Stimulated activated naive CD8-positive, alpha-beta T cell treated with anti-CD3 and anti-CD28 coated beads, Interleukin-15, amount 100 ng/mL, for 72 hours (primary cell): Measurements from ENCODE around the gene CENPC.

Source experiments
- ATAC-seq: fragments of 150-1000 bp; cut with Tn5 transposase; 2 replicates; pipeline ENCODE4 v1.10.0; 2021; ENCODE audit warnings: mild to moderate bottlenecking, moderate library complexity
- DNase-seq, 2 donors: peaks; one replicate each; pipeline ENCODE4 v3.0.0; 2021 to 2022
- H3K27ac Mint-ChIP-seq, 2 donors: one replicate each; pipeline ENCODE4 v1.8.0; 2022; ENCODE audit warnings: mild to moderate bottlenecking in 2 of 2, mixed read lengths in 2 of 2, moderate library complexity in 2 of 2
- H3K27me3 Mint-ChIP-seq: one replicate; pipeline ENCODE4 v1.8.0; 2022; ENCODE audit warnings: mixed read lengths
- H3K4me1 Mint-ChIP-seq: one replicate; pipeline ENCODE4 v1.8.0; 2022; ENCODE audit warnings: mild to moderate bottlenecking, mixed read lengths
- H3K4me3 Mint-ChIP-seq, 2 donors: one replicate each; pipeline ENCODE4 v1.8.0; 2022; ENCODE audit warnings: mild to moderate bottlenecking in 2 of 2, mixed read lengths in 2 of 2, moderate library complexity in 1 of 2
- H3K9me3 Mint-ChIP-seq, 2 donors: one replicate each; pipeline ENCODE4 v1.8.0; 2022; ENCODE audit warnings: mixed read lengths in 2 of 2

Gene CENPC, protein sequence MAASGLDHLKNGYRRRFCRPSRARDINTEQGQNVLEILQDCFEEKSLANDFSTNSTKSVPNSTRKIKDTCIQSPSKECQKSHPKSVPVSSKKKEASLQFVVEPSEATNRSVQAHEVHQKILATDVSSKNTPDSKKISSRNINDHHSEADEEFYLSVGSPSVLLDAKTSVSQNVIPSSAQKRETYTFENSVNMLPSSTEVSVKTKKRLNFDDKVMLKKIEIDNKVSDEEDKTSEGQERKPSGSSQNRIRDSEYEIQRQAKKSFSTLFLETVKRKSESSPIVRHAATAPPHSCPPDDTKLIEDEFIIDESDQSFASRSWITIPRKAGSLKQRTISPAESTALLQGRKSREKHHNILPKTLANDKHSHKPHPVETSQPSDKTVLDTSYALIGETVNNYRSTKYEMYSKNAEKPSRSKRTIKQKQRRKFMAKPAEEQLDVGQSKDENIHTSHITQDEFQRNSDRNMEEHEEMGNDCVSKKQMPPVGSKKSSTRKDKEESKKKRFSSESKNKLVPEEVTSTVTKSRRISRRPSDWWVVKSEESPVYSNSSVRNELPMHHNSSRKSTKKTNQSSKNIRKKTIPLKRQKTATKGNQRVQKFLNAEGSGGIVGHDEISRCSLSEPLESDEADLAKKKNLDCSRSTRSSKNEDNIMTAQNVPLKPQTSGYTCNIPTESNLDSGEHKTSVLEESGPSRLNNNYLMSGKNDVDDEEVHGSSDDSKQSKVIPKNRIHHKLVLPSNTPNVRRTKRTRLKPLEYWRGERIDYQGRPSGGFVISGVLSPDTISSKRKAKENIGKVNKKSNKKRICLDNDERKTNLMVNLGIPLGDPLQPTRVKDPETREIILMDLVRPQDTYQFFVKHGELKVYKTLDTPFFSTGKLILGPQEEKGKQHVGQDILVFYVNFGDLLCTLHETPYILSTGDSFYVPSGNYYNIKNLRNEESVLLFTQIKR

DNA sequence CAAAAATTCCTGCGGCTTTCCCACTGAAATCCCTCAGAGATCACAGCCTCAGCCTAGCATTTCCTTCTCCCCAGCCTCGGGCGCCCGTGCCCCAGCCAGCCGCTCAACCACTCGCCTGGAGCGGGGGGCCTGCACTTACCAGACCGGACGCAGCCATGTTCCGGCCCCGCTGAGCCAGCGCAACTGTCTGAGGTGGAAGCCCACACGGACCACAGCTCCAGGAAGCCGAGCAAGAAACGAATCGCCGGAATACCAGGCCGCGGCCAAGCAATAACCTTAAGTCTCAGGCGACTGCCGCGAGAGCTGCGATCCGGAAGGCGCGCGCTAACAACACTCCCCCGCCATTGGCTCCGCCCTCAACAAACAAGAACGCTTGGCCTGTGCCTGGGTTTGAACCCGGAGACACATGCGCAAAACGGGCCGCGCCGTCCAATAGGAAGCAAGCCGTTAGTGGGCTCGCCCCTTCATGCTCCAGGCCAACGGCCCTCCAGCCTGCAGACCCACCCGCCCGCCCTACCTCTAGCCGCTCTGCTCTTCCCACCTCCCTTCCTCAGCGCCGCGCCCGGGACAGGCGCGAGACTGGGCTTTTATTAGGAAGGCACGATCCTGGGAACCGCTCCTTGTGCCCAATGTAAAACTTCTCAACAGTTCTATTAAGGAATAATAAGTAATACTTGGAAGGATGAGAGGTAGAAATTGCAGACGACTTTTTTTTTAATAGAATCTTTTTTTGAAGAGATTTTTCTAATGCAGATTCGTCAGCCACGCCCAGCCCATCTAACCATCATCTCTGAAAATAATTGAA, at the start of gene CENPC:
Gene CENPC, minus strand, starts transcription at position 305 of the 805 bp plus-strand sequence. Its CDS starts 148 bp downstream, at position 157.
- H3K27ac Mint-ChIP-seq = peak within 1 kb of the TSS; percentile 99 to 100
- H3K9me3 Mint-ChIP-seq = no peaks in the 10 kb centered on the region
- peaks cover 36% of the 10 kb centered on the region for H3K4me1 Mint-ChIP-seq
- H3K27me3 Mint-ChIP-seq = no peaks in the 10 kb centered on the region
- ATAC-seq = peak; percentile 97
- DNase-seq = peak; percentile 90 to 95
- H3K4me3 Mint-ChIP-seq = peak within 1 kb of the TSS; percentile 99

DNA sequence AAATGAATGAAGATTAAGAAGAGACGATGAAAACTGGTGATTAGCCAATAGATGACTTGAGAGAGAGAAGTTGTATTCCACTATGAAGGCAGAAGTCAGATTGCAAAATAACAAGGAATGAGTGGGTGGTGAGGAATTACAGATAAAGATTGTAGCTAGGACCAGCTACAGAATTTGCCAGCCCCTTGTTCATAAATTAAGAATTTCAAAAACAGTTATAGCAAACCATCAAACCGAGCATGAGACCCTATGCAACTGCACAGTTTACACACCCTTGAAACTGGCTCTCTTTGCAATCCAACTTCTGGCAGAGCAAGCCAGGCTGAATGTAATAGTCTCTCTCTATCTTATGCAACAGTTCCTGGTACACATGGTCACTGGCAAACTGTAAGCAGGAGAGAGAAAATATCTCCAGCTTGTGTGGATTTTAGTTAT, 48.5 kb upstream of the CENPC start:
- Mint-ChIP-seq H3K9me3 (peaks cover 4 to 19% of the 10 kb centered on the region in 2 donors), H3K4me1 (no peaks in the 10 kb centered on the region), H3K27ac (no peak overlapping the region), H3K4me3 (no peak overlapping the region), H3K27me3 (no peaks in the 10 kb centered on the region)
- no peak for DNase-seq
- ATAC-seq = no peak

DNA sequence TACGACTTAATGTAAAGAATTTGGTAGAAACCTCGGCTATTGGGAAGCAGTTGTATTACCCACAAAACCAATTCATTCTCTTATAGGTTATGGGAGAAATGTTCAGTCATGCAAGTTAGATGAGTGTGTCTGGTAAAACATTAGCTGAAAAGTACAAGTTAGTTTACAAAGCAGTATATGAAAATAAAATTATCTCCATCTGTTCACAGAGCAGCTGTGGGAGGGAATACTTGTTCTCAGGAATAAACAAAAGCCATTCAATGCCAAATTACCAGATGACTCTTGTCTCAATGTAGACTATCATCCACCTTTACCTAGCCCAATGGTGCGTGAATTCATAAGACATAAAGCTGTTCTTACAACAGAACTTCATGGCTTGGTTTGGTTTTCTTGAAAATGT, 41.9 kb upstream of the CENPC start:
- no peaks in the 10 kb centered on the region for H3K9me3 Mint-ChIP-seq
- H3K27me3 Mint-ChIP-seq = no peaks in the 10 kb centered on the region
- peaks cover 9% of the 10 kb centered on the region for H3K4me1 Mint-ChIP-seq
- no peak for DNase-seq
- no peak overlapping the region for H3K4me3 Mint-ChIP-seq
- ATAC-seq = no peak
- H3K27ac Mint-ChIP-seq = no peak overlapping the region

DNA sequence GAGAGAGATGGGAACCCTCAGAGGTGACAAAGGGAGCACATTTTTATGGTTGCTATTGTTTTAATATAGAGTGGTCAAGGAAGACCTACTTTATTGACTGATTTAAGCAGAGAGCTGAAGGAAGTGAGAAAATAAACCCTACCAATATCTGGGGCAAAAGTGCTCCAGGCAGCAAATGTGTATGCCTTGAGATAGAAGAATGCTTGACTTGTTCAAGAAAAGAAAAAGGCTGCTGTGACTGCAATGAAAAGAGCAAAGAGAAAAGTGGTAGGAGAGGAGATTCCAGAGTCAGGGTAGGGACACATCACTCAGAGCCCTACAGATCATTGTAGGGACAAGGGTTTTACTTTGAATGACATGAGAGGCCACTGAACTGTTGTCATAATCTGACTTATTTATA, 39.2 kb upstream of the CENPC start:
- Mint-ChIP-seq H3K9me3 (peaks cover 0 to 2% of the 10 kb centered on the region in 2 donors), H3K4me1 (peaks cover 30% of the 10 kb centered on the region), H3K27ac (no peak overlapping the region), H3K4me3 (no peak overlapping the region), H3K27me3 (no peaks in the 10 kb centered on the region)
- ATAC-seq = no peak
- DNase-seq = no peak

DNA sequence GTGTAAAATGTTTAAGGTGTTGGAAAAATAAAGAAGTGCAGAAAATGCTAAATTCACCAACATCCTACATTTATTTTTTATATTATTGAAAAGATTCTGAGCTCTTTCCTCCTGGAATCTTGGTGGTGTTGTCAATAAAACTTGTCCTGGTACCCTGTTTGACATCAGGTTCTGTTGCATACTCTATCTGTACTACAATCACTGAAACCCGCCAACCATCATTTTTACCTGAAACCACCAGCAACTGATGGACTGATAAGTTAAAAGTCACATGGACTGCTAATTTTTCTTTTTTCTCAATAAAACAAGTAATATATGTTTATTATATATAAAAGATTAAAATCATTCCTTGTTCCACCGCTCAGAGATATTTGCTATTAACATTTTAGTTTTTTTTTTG, 36.6 kb upstream of the CENPC start:
- Mint-ChIP-seq H3K27me3 (no peaks in the 10 kb centered on the region), H3K9me3 (peaks cover 0 to 7% of the 10 kb centered on the region in 2 donors), H3K4me1 (peaks cover 40% of the 10 kb centered on the region), H3K4me3 (peak overlapping the region; percentile 56 to 67), H3K27ac (no peak overlapping the region)
- ATAC-seq (no peak), DNase-seq (no peak)

DNA sequence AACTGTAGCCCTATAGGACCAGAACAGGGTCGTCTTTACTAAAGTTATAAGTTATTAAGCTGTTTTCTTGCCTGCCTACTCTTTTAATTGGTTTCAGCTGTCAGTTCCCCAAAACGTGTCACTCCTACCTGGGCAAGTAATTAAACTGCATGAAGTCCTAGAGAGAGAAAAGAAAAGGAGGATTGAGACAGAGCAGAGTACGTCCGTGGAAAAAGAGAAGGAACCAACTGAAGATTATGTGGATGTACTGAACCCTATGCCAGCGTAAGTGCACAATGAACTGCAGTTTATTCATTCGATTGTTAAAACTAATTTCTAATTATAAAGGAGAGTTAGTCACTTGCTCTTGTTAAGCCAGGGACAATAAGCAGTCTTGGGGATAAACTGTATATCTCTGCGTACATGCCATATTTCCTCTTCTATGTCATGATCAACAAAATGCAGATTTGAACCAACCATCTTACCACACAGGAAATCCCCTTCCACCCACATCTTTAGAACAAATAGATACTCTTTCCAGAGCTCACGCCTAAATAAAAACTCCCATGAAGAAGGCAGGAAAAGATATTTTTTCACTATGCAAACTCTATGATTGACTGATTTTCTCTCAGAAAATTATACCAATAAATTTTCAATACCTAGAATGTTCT, 36.0 kb upstream of the CENPC start:
- no peaks in the 10 kb centered on the region for H3K27me3 Mint-ChIP-seq

DNA sequence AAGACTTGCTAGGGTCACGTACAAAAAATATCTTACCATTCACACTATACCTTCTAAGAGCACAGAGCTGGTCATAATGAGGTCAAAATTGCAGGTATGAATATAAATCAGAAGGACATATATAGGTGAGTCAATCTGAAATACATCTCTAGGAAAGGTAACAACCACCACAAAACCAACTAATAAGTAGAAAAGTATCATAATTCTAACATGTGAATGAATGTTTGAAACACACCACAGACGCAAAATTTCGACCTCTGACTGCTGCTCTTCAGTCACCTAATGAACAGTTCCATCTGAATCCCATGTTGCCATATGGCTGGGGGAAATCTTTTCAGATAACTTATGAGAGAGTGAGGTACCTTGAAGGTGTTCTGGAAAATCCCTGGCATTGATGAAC, 35.3 kb upstream of the CENPC start:
- peak; percentile 88 for ATAC-seq
- Mint-ChIP-seq H3K27ac (peak overlapping the region in 1 of 2 donors; percentile 69), H3K4me1 (peaks cover 52% of the 10 kb centered on the region), H3K4me3 (peak overlapping the region; percentile 56 to 67), H3K9me3 (peaks cover 0 to 7% of the 10 kb centered on the region in 2 donors), H3K27me3 (no peaks in the 10 kb centered on the region)
- peak; percentile 8 to 43 for DNase-seq

More for the DNA sequence above, 36.0 kb upstream of the CENPC start:
- peaks cover 0 to 7% of the 10 kb centered on the region in 2 donors for H3K9me3 Mint-ChIP-seq
- ATAC-seq (peak; percentile 77), DNase-seq (no peak)
- H3K27ac Mint-ChIP-seq = peak overlapping the region; percentile 1 to 38
- H3K4me1 Mint-ChIP-seq = peaks cover 44% of the 10 kb centered on the region
- H3K4me3 Mint-ChIP-seq = peak overlapping the region; percentile 56 to 67

DNA sequence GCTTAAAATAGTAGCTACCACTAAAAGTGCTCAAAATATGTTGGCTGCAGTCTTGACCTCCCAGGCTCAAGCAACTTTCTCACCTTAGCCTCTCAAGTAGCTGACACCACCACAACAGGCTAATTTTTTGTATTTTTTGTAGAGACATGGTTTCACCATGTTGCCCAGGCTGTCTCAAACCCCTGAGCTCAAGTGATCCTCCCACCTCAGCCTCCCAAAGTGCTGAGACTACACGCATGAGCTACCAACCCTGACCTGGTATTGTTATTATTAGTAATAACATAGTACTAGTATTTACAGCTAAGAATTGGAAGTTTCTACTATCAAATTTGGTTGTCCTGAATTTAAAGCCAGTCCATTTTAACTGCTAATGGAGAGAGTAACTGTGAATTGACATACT, 31.2 kb upstream of the CENPC start:
- Mint-ChIP-seq H3K27me3 (no peaks in the 10 kb centered on the region), H3K4me1 (peaks cover 65% of the 10 kb centered on the region), H3K27ac (no peak overlapping the region), H3K4me3 (no peak overlapping the region), H3K9me3 (peaks cover 0 to 7% of the 10 kb centered on the region in 2 donors)
- ATAC-seq = no peak
- no peak for DNase-seq

DNA sequence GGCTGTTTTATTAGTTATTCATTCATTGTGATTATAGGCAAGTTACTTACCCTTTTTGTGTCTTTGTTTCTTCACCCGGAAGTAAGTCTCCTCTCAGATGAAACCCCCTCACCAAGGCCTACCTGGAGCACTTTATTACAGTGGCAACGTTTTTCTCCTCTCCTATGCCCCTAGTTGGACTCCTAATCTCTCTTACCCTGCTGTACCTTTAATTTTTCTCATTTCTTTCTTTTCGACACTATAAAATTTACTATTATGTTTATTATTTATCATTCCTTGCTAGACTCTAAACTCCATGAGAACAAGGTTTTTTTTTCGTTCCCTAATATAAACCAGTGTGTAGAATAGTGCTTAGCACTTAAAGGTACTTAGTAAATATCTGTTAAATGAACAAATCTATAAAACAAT, 30.8 kb upstream of the CENPC start:
- H3K4me3 Mint-ChIP-seq = peak overlapping the region; percentile 45 to 55
- DNase-seq (no peak), ATAC-seq (no peak)
- peak overlapping the region; percentile 85 to 89 for H3K27ac Mint-ChIP-seq
- H3K9me3 Mint-ChIP-seq = peaks cover 0 to 7% of the 10 kb centered on the region in 2 donors
- H3K27me3 Mint-ChIP-seq = no peaks in the 10 kb centered on the region
- peaks cover 60% of the 10 kb centered on the region for H3K4me1 Mint-ChIP-seq

DNA sequence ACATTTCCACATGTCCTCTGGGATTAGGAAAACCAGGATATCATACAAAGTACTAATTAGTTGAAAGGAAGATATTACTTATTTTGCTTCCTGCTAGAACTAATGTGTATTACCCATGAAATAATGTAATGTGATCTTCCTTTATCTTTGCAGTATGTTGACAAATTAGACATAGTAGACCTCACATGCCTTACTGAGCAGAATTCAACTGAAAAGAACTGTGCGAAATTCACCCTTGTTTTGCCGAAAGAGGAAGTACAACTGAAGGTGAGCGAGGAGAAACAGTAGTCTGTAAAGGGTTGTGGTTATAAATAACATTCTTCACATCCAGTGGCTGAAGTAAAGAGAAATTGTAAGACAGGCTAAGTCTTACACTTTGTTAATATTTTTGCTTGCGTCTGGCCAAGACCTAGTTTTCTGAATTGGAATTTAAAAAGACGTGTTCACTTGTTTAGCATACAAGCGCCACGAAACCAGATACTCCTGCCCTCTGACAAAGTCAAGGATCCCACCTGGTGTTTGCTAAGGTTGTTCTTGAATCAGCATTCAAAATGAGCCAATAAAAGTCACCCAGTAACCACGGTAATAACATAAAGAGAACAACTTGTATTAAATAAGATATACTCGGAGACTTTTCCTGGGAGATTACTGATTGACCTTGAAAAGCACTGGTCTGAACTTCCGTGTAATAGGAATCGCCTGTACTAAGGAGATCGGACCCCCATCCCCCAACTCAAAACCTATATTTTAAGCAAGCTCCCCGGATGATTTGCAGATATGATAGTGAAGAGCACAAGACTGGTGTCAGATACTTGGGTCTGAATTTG, 30.1 kb upstream of the CENPC start:
- Mint-ChIP-seq H3K27ac (peak overlapping the region; percentile 85 to 89), H3K27me3 (no peaks in the 10 kb centered on the region), H3K4me3 (peak overlapping the region; percentile 45 to 55), H3K4me1 (peaks cover 54% of the 10 kb centered on the region), H3K9me3 (peaks cover 0 to 7% of the 10 kb centered on the region in 2 donors)
- peak; percentile 73 for ATAC-seq
- DNase-seq = no peak

DNA sequence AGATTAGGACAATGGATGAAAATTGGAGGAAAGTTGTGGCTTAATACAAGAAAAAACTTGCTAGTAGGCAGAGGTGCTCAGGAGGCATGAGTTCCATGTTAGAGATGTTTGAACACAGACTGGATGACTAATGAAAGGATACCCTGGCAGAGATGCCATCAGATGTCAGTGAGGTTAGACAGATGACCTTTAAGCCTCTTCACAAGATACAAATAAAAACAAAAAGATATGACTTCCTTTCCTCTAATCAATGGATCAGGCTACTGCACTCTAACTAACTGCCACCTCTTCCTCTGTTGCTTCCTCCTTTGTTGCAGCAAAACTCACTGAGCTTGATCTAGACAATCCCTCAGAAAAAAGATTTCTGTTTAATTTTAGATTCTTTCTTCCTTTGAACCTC, 27.9 kb upstream of the CENPC start:
- peak; percentile 75 for ATAC-seq

DNA sequence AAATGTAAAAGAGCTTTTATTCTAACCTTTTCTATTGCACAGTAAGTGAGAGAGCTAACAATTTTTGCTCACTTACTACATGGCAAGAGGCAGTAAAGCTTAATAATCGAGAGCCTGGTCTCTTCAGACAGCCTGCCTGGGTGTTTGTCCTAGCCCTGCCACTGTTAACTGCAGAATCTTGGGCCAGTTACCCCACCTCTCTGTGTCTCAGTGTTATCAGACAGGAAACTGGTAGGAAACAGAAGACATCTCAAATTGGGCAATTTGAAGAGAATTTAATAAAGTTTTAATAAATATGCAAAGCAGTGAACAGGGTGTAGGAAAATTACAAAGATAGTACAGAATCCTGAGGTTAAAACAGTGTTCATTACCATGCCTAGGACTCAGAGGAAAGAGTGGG, 26.7 kb upstream of the CENPC start:
- no peak for DNase-seq
- no peaks in the 10 kb centered on the region for H3K9me3 Mint-ChIP-seq
- no peak overlapping the region for H3K4me3 Mint-ChIP-seq
- no peak overlapping the region for H3K27ac Mint-ChIP-seq
- H3K27me3 Mint-ChIP-seq = no peaks in the 10 kb centered on the region
- no peak for ATAC-seq
- H3K4me1 Mint-ChIP-seq = peaks cover 40% of the 10 kb centered on the region

More for the DNA sequence above, 27.9 kb upstream of the CENPC start:
- Mint-ChIP-seq H3K27ac (peak overlapping the region in 1 of 2 donors; percentile 71), H3K9me3 (no peaks in the 10 kb centered on the region), H3K4me3 (no peak overlapping the region), H3K4me1 (peaks cover 45% of the 10 kb centered on the region), H3K27me3 (no peaks in the 10 kb centered on the region)
- no peak for DNase-seq

DNA sequence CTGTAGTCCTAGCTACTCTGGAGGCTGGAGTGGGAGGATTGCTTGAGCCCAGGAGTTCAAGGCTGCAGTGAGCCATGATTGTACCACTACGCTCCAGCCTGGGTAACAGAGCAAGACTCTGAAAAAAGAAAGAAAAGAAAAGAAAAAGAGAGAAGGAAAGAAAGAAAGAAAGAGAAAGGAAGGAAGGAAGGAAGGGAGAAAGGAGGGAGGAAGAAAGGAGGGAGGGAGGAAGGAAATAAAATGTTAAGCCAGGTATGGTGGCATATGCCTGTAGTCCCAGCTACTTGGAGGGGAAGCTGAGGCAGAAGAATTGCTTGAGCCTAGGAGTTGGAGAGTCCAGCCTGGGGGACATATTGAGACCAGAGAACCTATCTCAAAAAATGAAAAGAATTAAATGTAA, 25.2 kb upstream of the CENPC start:
- no peak overlapping the region for H3K4me3 Mint-ChIP-seq
- ATAC-seq (no peak), DNase-seq (no peak)
- peaks cover 32% of the 10 kb centered on the region for H3K4me1 Mint-ChIP-seq
- H3K27me3 Mint-ChIP-seq = no peaks in the 10 kb centered on the region
- no peak overlapping the region for H3K27ac Mint-ChIP-seq
- H3K9me3 Mint-ChIP-seq = no peaks in the 10 kb centered on the region

DNA sequence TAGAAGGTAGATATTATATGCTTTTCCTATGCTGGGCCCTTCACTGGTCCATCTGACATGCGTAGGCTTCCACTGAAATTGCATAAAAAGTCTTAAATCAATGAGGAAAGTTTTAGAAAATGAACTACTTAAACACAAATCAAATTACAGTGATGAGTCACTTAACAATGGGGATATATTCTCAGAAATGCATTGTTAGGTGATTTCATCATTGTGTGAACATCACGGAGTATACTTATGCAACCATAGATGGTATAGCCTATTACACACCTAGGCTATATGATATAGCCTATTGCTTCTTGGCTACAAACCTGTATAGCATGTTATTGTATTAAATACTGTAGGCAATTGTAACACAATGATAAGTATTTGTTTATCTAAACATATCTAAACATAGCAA, 23.5 kb upstream of the CENPC start:
- Mint-ChIP-seq H3K27me3 (no peaks in the 10 kb centered on the region), H3K4me3 (no peak overlapping the region), H3K9me3 (no peaks in the 10 kb centered on the region), H3K4me1 (peaks cover 22% of the 10 kb centered on the region), H3K27ac (peak overlapping the region; percentile 9 to 50)
- DNase-seq (no peak), ATAC-seq (peak; percentile 76)
